Mesothelial cell of epicardium (in vitro differentiated cells): ENCODE data around the gene PBX4. TPM values are rescaled to one million over a fixed set of nuclear protein-coding genes. Genes with fewer than 3 reads are reported as not detected.

Source experiments
- DNase-seq, 2 experiments: peaks; one replicate each; pipeline ENCODE4 v3.0.0; 2021; ENCODE audit warnings: low spot score in 2 of 2; ENCODE audit not compliant: unreplicated experiment in 2 of 2
- H3K27ac Mint-ChIP-seq: 2 replicates; pipeline ENCODE4 v1.8.0; 2021; ENCODE audit warnings: mixed read lengths
- H3K27me3 Mint-ChIP-seq: 2 replicates; pipeline ENCODE4 v1.8.0; 2021; ENCODE audit warnings: low read depth, mixed read lengths
- H3K36me3 Mint-ChIP-seq: 2 replicates; pipeline ENCODE4 v1.8.0; 2021; ENCODE audit warnings: mixed read lengths
- H3K4me1 Mint-ChIP-seq: 2 replicates; pipeline ENCODE4 v1.8.0; 2021; ENCODE audit warnings: mixed read lengths
- H3K4me3 Mint-ChIP-seq: 2 replicates; pipeline ENCODE4 v1.8.0; 2021; ENCODE audit warnings: mild to moderate bottlenecking, moderate library complexity, mixed read lengths
- H3K9me3 Mint-ChIP-seq: 2 replicates; pipeline ENCODE4 v1.8.0; 2021; ENCODE audit warnings: mixed read lengths
- total RNA-seq: library from RNA; stranded (reverse); gene quantifications from 3 replicates; pipeline ENCODE4 v1.2.1, GENCODE V29; 2021
- TF ChIP-seq, protein P1 (sequence below): fragments of 200-600 bp; sonication (generic); IDR thresholded peaks from one replicate; pipeline ENCODE4 v1.5.0; 2021; ENCODE audit warnings: antibody characterized with exemption; ENCODE audit not compliant: unreplicated experiment

PBX4 gene
- total RNA-seq, 1 donor from 2014 or later: 12.8 TPM

DNA sequence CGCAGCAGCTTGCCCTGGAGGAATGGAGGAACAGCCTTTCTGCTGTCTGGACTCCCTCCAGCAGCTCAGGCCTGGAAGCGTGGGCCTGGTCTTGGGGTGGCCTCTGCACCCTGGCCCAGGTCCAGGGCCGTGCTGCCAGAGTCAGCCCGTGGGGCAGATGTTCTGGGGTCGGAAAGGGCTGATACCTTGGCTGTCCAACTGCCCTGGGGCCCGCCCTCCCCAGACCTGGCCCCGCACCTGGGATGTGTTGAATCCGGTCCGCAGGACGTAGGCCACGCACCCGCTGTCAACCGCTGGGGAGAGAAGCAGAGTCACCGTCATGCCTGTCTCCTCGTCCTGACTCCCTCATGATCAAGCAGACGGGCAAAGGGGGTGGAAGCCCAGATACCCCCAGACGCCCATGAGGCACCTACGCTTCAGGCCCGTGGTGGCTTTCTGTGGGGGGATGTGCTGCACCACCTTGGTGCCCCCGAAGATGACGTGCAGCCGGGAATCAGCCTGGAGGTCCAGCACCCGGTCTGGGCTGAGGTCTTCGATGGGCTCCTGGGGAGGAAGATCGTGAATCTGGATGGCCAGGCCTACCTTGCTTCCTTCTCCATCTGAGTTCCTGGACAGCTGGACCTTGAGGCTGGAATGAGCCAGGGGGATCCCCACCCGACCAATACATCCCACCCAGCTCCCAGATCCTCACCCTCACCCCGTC is 37.3 kb upstream of the PBX4 start:
- H3K4me1 Mint-ChIP-seq: no peaks in the 10 kb centered on the region

DNA sequence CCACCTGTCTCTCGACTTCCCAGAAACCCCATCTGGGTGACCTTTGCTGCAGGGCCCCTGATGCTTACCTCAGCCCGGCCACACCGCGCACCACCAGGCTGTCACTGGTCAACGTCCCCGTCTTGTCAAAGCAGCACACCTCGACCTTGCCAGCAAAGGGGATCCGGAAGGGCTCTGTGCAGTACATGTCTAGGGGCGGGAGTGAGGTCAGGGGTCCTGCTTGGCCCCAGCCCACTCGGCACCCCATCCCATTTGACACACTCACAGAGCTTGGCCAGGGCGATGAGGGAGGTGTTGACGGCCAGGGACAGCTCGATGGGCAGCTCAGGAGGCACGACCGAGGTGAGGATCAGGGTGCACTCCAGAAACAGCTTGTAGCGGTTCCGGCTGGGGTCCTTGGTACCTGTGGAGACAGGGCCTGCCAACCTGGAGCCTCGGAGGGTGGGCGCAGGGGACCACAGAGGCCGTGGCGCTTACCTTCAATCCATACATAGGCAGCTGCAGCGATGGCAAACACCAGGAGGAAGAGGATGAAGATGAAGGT is 36.6 kb upstream of the PBX4 start:
- Mint-ChIP-seq H3K4me3 (no peak overlapping the region), H3K4me1 (no peaks in the 10 kb centered on the region), H3K36me3 (peaks cover 34% of the 10 kb centered on the region)

More for the DNA sequence above, 37.3 kb upstream of the PBX4 start:
- Mint-ChIP-seq H3K27me3 (no peaks in the 10 kb centered on the region), H3K36me3 (peaks cover 30% of the 10 kb centered on the region), H3K9me3 (no peaks in the 10 kb centered on the region), H3K27ac (no peak overlapping the region), H3K4me3 (no peak overlapping the region)
- TF ChIP-seq, protein P1, sequence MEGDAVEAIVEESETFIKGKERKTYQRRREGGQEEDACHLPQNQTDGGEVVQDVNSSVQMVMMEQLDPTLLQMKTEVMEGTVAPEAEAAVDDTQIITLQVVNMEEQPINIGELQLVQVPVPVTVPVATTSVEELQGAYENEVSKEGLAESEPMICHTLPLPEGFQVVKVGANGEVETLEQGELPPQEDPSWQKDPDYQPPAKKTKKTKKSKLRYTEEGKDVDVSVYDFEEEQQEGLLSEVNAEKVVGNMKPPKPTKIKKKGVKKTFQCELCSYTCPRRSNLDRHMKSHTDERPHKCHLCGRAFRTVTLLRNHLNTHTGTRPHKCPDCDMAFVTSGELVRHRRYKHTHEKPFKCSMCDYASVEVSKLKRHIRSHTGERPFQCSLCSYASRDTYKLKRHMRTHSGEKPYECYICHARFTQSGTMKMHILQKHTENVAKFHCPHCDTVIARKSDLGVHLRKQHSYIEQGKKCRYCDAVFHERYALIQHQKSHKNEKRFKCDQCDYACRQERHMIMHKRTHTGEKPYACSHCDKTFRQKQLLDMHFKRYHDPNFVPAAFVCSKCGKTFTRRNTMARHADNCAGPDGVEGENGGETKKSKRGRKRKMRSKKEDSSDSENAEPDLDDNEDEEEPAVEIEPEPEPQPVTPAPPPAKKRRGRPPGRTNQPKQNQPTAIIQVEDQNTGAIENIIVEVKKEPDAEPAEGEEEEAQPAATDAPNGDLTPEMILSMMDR: no peak
- DNase-seq: no peak

DNA sequence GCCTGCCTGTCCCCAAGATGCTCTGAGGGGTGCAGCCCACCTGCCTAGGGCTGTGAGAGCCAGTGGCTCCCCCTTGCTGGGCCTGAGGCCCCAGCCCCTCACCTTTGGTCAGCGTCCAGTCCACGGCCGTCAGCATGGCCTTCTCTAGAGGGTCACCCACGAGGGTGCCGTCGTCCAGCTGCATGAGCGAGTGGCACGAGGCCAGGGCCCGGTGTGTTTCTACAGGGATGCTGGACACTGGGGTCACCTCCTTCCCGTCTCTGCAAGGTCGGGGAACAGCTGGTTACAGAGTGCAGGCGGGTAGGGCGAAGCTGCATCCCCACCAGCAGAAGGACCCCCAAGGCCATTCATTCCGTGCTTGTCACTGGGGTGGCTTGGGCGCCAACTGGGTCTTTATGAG is 36.0 kb upstream of the PBX4 start:
- H3K4me1 Mint-ChIP-seq: no peaks in the 10 kb centered on the region
- no peak overlapping the region for H3K4me3 Mint-ChIP-seq
- H3K36me3 Mint-ChIP-seq: peaks cover 35% of the 10 kb centered on the region
- no peak for DNase-seq
- no peaks in the 10 kb centered on the region for H3K9me3 Mint-ChIP-seq
- TF ChIP-seq, protein P1: no peak
- H3K27ac Mint-ChIP-seq: no peak overlapping the region
- H3K27me3 Mint-ChIP-seq: no peaks in the 10 kb centered on the region

More for the DNA sequence above, 36.6 kb upstream of the PBX4 start:
- Mint-ChIP-seq H3K27me3 (no peaks in the 10 kb centered on the region), H3K27ac (no peak overlapping the region), H3K9me3 (no peaks in the 10 kb centered on the region)
- TF ChIP-seq, protein P1: no peak
- no peak for DNase-seq

DNA sequence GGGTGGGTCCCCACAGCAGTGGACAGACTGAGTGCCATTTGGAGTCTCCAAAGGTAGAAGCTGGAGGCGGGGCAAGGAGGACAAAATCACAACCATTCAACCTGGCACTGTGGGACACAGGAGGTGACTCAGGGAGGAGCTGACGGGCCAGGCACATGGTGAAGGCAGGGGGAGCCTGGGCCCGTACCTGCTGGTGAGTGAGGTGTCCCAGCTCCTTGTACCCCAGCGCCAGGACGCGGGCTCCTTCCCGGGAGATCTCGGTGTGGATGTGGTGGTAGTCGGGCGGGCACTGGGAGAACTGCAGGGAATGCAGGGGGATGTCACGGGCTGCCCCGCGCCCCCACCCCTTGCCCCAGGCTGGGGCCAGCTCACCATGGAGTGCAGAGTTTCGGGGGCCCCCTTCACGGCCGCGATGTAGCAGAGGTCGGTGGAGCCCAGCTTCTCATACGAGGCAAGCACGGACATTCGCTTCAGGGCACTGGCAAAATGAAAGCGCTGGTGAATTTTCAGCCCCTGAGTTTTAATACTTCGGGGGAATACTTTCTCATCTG is 35.2 kb upstream of the PBX4 start:
- Mint-ChIP-seq H3K27ac (no peak overlapping the region), H3K4me1 (no peaks in the 10 kb centered on the region), H3K27me3 (no peaks in the 10 kb centered on the region), H3K36me3 (peaks cover 39% of the 10 kb centered on the region), H3K9me3 (no peaks in the 10 kb centered on the region), H3K4me3 (no peak overlapping the region)
- DNase-seq: no peak
- TF ChIP-seq, protein P1: no peak

DNA sequence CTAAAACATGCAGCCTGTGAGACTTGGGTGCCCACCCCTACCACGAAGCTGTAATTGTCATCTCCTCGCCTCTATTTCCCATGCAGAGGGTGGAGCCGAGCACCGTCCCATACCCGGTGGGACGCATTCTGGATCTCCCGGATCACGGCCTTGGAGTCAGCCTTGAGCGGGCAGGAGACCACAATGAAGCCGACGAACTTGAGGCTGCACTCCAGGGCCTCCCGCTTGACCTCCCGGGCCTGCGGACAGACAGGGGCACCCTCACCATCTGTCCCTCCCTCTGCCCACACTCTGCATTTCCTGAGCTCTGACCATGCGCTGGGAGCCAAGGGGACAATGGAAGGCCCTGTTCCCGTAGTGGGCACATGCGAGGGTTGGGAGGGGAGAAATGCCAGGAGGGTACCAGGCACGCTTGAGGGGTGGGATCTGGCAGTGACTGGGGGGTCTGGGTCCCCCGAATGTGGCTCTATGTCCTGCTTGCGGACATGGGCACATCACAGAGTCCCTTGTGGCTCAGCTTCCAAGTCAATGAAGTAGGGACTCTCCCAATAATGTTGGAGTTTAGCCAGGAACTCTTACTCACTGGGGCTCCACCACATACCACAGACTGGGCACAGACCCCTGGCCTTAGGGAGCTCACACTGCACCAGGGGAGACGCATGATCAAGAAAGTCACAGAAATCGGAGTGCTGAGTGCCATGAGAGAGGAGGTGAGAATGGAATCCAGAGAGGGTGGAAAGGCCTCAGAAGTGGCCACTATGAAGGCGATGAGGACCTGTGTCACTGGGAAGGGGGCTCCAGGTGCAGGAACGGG is 34.2 kb upstream of the PBX4 start:
- no peaks in the 10 kb centered on the region for H3K27me3 Mint-ChIP-seq
- H3K4me3 Mint-ChIP-seq: no peak overlapping the region
- no peak overlapping the region for H3K27ac Mint-ChIP-seq
- peaks cover 35% of the 10 kb centered on the region for H3K36me3 Mint-ChIP-seq
- TF ChIP-seq, protein P1: no peak
- no peak for DNase-seq
- no peaks in the 10 kb centered on the region for H3K4me1 Mint-ChIP-seq
- no peaks in the 10 kb centered on the region for H3K9me3 Mint-ChIP-seq
